NT2/D1 (cell line): Measurements from ENCODE around the gene COL20A1.

Source experiments
- SUZ12 ChIP-seq: IDR thresholded peaks from 2 replicates; pipeline ENCODE4 v1.6.1; 2011; ENCODE audit not compliant: insufficient read length, insufficient read depth; ENCODE audit errors: extremely low read depth
- ZNF274 ChIP-seq: IDR thresholded peaks from 2 replicates; pipeline ENCODE4 v1.6.1; 2011; ENCODE audit warnings: mild to moderate bottlenecking, low read depth, low read length

DNA sequence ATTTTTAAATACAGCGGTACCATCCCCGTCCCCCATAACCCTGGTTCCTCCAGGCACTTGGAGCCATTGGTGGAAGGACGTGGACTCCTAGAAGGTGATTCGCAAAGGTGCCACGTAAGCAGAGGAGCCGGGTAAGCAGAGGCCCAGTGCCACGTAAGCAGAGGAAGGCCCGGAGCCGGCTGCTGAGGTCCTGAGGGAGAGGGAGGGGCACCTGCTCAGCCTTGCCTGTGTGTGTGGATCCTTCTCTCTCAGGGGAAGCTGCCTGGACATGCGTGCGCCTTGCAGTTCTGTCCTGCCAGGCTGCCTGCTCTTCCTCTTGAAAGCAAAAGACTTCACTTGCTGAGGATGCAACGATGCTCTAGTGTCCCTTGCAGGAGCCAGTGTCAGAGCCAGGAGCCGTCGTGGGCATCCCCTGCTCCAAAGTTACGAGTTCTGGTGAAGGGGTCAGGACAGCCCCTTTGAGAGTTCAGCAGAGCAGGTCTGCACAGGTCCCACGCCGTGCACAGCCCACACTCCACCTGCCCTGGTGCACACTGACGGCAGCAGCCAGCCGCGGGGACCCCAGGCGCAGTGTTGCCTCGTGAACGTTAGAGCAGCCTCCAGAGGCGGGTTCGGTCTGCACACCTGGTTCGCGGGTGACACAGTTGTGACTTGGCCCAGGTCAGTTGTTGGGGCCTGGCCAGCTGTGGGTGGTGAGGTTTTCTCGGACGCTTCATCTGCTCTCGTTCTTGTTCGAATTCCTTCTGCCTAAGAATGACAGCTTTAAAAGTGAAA is 36.9 kb upstream of the COL20A1 start:
- TF ChIP-seq SUZ12, result no peak
- no peak for TF ChIP-seq ZNF274
